ENCODE measurements around the gene NUP93. TPM values are rescaled to one million over a fixed set of nuclear protein-coding genes. Genes with fewer than 3 reads are reported as not detected.

Gene NUP93
- polyA plus RNA-seq, 1 donor from 2014 or later, result 237 TPM

- Histone ChIP-seq H3F3A (ENCODE audit: insufficient read depth, low read length, poor library complexity, severe bottlenecking) (no peaks in the 10 kb centered on the region), H3K36me3 (ENCODE audit: insufficient read depth, low read length) (no peaks in the 10 kb centered on the region), H3K4me3 (ENCODE audit: low read length) (no peak overlapping the region), H4K20me1 (ENCODE audit: insufficient read depth) (no peaks in the 10 kb centered on the region), H3K9me2 (ENCODE audit: insufficient read depth, low read length) (no peaks in the 10 kb centered on the region), H3K4me2 (ENCODE audit: low read length) (no peak overlapping the region), H3K27ac (ENCODE audit: low read length) (no peak overlapping the region), H3K9me3 (ENCODE audit: low read length) (no peaks in the 10 kb centered on the region), H3K79me2 (replicated peaks; ENCODE audit: insufficient read depth, low read length) (no peaks in the 10 kb centered on the region), H2AFZ (ENCODE audit: low read depth, low read length) (no peak overlapping the region), H3K27me3 (ENCODE audit: insufficient read depth, low read depth, low read length) (no peaks in the 10 kb centered on the region), H3K9ac (ENCODE audit: low read length) (no peak overlapping the region)
- TF ChIP-seq REST (IDR thresholded peaks at IDR 0.05; ENCODE audit: borderline replicate concordance), result no peak
- TF ChIP-seq RAD21 (conservative IDR thresholded peaks at IDR 0.05), result no peak
- no peak for TF ChIP-seq MXI1 (conservative IDR thresholded peaks at IDR 0.05; ENCODE audit: poor library complexity, severe bottlenecking)
- no peak for TF ChIP-seq EP300 (conservative IDR thresholded peaks at IDR 0.05; ENCODE audit: poor library complexity, severe bottlenecking)
- no peak for TF ChIP-seq EZH2 (IDR thresholded peaks at IDR 0.05; ENCODE audit: borderline replicate concordance, insufficient read depth, low read length, poor library complexity, severe bottlenecking)
- TF ChIP-seq TAF1 (IDR thresholded peaks at IDR 0.05; ENCODE audit: low read depth), result no peak
- TF ChIP-seq POLR2AphosphoS5 (IDR thresholded peaks at IDR 0.05), result no peak
- TF ChIP-seq CTCF (IDR thresholded peaks at IDR 0.05; ENCODE audit: poor library complexity, severe bottlenecking), result no peak
- TF ChIP-seq SMC3 (conservative IDR thresholded peaks at IDR 0.05; ENCODE audit: poor library complexity), result no peak
These were observed 125.3 kb downstream of the NUP93 start for GRCh38 chr16:56855201-56855600.

GRCh38 chr16:56855946-56856345 is 126.0 kb downstream of the NUP93 start:
- no peak overlapping the region for H2AFZ ChIP-seq (ENCODE audit: low read depth, low read length)
- H3K9ac ChIP-seq (ENCODE audit: low read length), result no peak overlapping the region
- no peak for TF ChIP-seq SMC3 (conservative IDR thresholded peaks at IDR 0.05; ENCODE audit: poor library complexity)
- no peak for TF ChIP-seq MXI1 (conservative IDR thresholded peaks at IDR 0.05; ENCODE audit: poor library complexity, severe bottlenecking)
- TF ChIP-seq RAD21 (conservative IDR thresholded peaks at IDR 0.05), result no peak
- no peak for TF ChIP-seq EP300 (conservative IDR thresholded peaks at IDR 0.05; ENCODE audit: poor library complexity, severe bottlenecking)
- TF ChIP-seq EZH2 (IDR thresholded peaks at IDR 0.05; ENCODE audit: borderline replicate concordance, insufficient read depth, low read length, poor library complexity, severe bottlenecking), result no peak
- TF ChIP-seq CTCF (IDR thresholded peaks at IDR 0.05; ENCODE audit: poor library complexity, severe bottlenecking), result no peak
- no peak for TF ChIP-seq POLR2AphosphoS5 (IDR thresholded peaks at IDR 0.05)
- no peak for TF ChIP-seq TAF1 (IDR thresholded peaks at IDR 0.05; ENCODE audit: low read depth)
- TF ChIP-seq REST (IDR thresholded peaks at IDR 0.05; ENCODE audit: borderline replicate concordance), result no peak
- no peaks in the 10 kb centered on the region for H3K9me3 ChIP-seq (ENCODE audit: low read length)
- H4K20me1 ChIP-seq (ENCODE audit: insufficient read depth), result no peaks in the 10 kb centered on the region
- no peaks in the 10 kb centered on the region for H3K36me3 ChIP-seq (ENCODE audit: insufficient read depth, low read length)
- H3K4me3 ChIP-seq (ENCODE audit: low read length), result no peak overlapping the region
- no peaks in the 10 kb centered on the region for H3K9me2 ChIP-seq (ENCODE audit: insufficient read depth, low read length)
- H3F3A ChIP-seq (ENCODE audit: insufficient read depth, low read length, poor library complexity, severe bottlenecking), result no peaks in the 10 kb centered on the region
- H3K27ac ChIP-seq (ENCODE audit: low read length), result no peak overlapping the region
- H3K4me2 ChIP-seq (ENCODE audit: low read length), result no peak overlapping the region
- no peaks in the 10 kb centered on the region for H3K79me2 ChIP-seq (replicated peaks; ENCODE audit: insufficient read depth, low read length)
- H3K27me3 ChIP-seq (ENCODE audit: insufficient read depth, low read depth, low read length), result no peaks in the 10 kb centered on the region
